HepG2 (cell line): ENCODE measurements around the gene SLC22A23. TPM values are rescaled to one million over a fixed set of nuclear protein-coding genes. Genes with fewer than 3 reads are reported as not detected.

Source experiments
- GTF3A ChIP-seq: sonication (generic); formaldehyde crosslinking; conservative IDR thresholded peaks from 2 replicates; pipeline ENCODE4 v1.4.0; 2020; ENCODE audit warnings: mild to moderate bottlenecking, missing genetic modification reagents
- IRF2 ChIP-seq: IDR thresholded peaks from 2 replicates; pipeline ENCODE4 v1.6.1; 2018; ENCODE audit warnings: missing genetic modification reagents, missing compliant biosample characterization
- MXD1 ChIP-seq: sonication (generic); formaldehyde crosslinking; IDR thresholded peaks from 2 replicates; pipeline ENCODE4 v1.4.0; 2020; ENCODE audit warnings: mild to moderate bottlenecking, missing genetic modification reagents
- NCOA2 ChIP-seq: sonication (generic); formaldehyde crosslinking; IDR thresholded peaks from 2 replicates; pipeline ENCODE4 v1.8.0; 2022; ENCODE audit warnings: inconsistent platforms
- ZNF432 ChIP-seq: sonication (generic); formaldehyde crosslinking; IDR thresholded peaks from 2 replicates; pipeline ENCODE4 v1.5.0; 2020; ENCODE audit warnings: missing genetic modification reagents, mild to moderate bottlenecking, borderline replicate concordance
- ZNF782 ChIP-seq: sonication (generic); formaldehyde crosslinking; IDR thresholded peaks from 2 replicates; pipeline ENCODE4 v1.4.0; 2020; ENCODE audit warnings: missing genetic modification reagents, mild to moderate bottlenecking, borderline replicate concordance
- polyA plus RNA-seq, 8 experiments: library from polyadenylated mRNA; depleted of rRNA in 3 of 8; stranded (reverse) in 7 of 8; unstranded in 1 of 8; fragments of >200 nt; fragmentation: Illumina TruSeq in 4 of 8; extraction: Trizol in 4 of 8; gene quantifications; 2 replicates each; pipeline versions ENCODE4 v1.2.1 to v1.2.3, GENCODE V29; 2011 to 2016; ENCODE audit warnings: low read depth in 4 of 8, missing spikeins in 1 of 8, mixed read lengths in 1 of 8; ENCODE audit not compliant: insufficient read depth in 1 of 8
- total RNA-seq, 5 experiments: library from RNA; depleted of rRNA; stranded (reverse); fragments of >200 nt; fragmentation: Illumina TruSeq; extraction: Trizol; gene quantifications; 2 replicates each; pipeline ENCODE4 v1.2.3, GENCODE V29; 2016; ENCODE audit warnings: low read depth in 1 of 5
- TF ChIP-seq, protein P1 (sequence below): sonication (generic); formaldehyde crosslinking; IDR thresholded peaks from 2 replicates; pipeline ENCODE4 v1.5.1; 2020; ENCODE audit warnings: mild to moderate bottlenecking, missing genetic modification reagents

The SLC22A23 gene
- total and polyA plus RNA-seq, 2 of the 13 experiments (the other 11 are each of a cell fraction or from before 2014, with no cell fraction given): 11.8 to 17.5 TPM

DNA sequence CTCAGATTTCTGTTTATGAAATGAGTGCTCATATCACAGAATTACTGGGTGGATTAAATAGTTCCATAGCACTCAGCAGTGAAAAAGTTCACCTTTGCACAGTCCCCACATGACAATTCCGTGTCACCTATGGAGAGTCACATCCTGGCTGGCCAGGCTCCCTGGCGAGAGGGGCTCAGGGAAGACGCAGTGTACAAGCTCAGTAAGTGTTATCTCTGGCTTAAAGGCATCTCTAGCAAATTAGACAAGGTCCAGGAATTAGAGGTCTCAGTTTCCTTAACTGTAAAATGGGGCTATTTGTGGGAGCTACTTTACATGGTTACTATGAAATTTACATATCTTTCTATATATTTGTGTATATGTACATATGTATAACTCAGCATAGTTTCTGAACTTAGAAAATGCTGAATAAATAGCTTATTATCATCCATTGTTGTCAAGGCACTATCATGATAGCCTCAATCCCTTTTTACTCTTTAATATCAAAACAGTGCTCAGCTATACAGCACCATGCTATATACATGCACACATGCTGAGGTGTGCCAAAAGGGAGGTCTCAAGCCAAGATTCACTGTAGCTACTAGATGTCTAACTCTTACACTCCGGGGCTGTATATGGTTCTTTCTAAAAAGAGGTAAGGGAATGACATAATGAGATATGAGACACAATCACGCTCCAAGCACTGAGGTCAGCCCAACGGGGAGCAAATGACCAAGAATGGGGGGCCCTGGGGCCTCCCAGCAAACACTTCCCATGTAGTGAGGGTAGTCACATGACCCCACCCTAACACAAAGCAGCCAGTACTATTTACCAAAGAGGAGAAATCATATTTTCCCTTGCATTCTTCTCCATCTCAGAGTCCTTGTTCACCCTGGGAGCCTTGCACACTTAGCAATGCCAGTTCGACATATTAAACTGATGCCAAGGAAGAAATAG lies 59.4 kb downstream of the SLC22A23 start (continued):
- TF ChIP-seq MXD1 (CRISPR knock-in tag): no peak
- 0 out of 2 replicates have a peak, but pooled peaks have one; percentile 41 for TF ChIP-seq ZNF782 (CRISPR knock-in tag)
- TF ChIP-seq, protein P1, sequence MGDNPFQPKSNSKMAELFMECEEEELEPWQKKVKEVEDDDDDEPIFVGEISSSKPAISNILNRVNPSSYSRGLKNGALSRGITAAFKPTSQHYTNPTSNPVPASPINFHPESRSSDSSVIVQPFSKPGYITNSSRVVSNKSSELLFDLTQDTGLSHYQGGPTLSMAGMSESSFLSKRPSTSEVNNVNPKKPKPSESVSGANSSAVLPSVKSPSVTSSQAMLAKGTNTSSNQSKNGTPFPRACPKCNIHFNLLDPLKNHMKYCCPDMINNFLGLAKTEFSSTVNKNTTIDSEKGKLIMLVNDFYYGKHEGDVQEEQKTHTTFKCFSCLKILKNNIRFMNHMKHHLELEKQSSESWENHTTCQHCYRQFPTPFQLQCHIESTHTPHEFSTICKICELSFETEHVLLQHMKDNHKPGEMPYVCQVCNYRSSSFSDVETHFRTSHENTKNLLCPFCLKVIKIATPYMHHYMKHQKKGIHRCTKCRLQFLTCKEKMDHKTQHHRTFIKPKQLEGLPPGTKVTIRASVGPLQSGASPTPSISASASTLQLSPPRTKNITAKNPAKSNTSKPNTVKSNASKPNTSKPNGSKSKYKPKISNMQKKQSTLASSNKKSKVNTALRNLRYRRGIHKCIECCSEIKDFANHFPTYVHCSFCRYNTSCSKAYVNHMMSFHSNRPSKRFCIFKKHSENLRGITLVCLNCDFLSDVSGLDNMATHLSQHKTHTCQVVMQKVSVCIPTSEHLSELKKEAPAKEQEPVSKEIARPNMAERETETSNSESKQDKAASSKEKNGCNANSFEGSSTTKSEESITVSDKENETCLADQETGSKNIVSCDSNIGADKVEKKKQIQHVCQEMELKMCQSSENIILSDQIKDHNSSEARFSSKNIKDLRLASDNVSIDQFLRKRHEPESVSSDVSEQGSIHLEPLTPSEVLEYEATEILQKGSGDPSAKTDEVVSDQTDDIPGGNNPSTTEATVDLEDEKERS: 0 out of 2 replicates have a peak, but pooled peaks have one; percentile 30
- no peak for TF ChIP-seq ZNF432 (CRISPR knock-in tag)
- no peak for TF ChIP-seq NCOA2 (CRISPR knock-in tag)
- no peak for TF ChIP-seq IRF2
- TF ChIP-seq GTF3A: no peak
